HG03280 (cell line): ENCODE results near the gene VASH2.
"Not testable (repeated sequence)": the region's sequence is repeated elsewhere in the genome, so short reads cannot be mapped to it uniquely, and the experiment has no call there.

Experiments
- ATAC-seq: cut with Tn5 transposase; IDR thresholded peaks from one replicate; pipeline ENCODE4 v1.9.1; 2021; ENCODE audit warnings: mild to moderate bottlenecking, moderate library complexity; ENCODE audit not compliant: unreplicated experiment

The VASH2 gene

DNA sequence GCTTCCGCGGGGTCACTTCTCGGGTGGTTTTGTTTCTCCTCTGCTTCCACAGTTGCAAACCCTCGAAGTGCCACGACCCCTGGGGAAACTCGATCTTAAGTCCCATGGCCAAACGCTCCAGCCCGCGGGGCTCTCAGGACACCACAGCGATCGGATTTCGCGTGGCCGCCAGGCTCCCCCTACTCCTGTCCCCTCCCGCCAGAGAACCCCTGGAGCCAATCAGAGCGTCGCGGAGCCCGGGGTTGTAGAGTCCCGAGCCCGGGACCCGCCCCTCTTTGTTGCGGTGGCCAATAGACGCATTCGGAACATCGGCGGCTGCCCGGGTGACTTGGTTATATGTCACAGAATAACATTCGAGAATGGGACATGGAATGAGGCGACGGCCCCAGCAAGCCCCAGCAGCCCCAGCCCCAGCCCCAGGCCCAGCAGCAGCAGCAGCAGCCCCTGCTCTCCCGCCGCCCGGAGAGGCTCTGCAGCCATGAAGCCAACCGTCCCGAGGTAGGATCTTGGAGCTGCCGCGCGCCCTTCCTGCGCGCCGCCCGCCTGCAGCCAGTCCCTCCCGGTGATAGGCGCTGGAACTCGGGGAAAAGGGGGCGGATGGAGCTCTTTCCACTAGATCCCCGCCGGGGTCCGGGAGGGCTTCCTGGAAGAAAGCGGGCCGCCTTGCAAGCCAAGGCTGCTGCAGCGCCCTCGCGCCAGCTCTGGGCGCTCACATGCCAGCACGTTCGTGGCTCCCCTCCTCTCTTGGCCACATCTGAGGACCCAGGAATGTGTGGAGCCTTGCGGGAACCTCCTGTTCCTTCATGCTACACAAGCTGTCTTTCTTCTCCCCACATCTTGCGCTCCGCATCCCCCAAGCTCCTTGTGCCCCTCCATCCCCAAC is at the start of gene VASH2:
Gene VASH2 (plus strand): TSS at position 299 of the 883 bp plus-strand sequence. CDS start 1,002 bp downstream, outside the sequence.
- ATAC-seq = peak; percentile 98

DNA sequence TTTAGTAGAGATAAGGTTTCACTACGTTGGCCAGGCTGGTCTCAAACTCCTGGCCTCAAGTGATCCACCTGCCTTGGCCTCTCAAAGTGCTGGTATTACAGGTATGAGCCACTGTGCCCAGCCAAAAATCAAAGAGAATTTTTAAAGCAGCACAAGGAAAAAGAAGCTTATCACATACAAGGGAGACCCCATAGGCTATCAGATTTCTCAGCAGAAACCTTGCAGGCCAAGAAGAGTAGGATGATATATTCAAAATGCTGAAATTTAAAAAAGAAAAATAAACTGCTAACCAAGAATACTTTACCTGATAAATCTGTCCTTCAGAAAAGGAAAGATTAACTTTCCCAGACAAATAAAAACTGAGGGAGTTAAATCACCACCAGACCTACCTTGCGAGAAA is 49.1 kb upstream of the VASH2 start:
- ATAC-seq = no peak

DNA sequence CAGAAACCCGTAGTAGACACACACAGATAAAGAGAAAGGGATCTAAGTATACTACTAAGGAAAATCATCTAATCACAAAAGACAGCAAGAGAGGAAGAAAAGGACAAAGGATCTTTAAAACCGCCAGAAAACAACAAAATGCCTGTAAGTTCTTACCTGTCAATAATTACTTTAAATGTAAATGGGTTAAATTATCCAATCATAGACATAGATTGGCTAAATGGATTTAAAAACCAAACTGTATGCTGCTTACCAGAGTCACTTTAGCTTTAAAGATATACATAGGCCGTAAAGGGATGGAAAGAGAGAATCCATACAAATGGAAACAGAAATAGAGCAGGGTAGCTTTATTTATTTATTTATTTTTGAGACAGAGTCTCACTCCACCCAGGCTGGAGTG is 48.3 kb upstream of the VASH2 start:
- ATAC-seq = no peak

DNA sequence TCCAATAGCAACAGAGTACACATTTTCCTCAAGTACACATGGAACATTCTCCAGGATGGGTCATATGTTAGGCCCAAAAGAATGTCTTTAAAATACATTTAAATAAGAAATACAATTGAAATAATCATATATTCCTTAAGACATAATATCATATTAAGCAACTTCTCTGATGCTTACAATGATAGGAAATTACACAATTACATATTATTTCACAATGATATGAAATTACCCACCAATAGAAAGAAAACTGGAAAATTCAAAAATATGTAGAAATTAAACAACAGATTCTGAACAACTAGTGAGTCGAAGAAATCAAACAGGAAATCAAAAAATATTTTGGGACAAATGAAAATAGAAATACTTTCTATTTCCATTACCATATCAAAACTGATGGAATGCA is 46.7 kb upstream of the VASH2 start:
- ATAC-seq = no peak

DNA sequence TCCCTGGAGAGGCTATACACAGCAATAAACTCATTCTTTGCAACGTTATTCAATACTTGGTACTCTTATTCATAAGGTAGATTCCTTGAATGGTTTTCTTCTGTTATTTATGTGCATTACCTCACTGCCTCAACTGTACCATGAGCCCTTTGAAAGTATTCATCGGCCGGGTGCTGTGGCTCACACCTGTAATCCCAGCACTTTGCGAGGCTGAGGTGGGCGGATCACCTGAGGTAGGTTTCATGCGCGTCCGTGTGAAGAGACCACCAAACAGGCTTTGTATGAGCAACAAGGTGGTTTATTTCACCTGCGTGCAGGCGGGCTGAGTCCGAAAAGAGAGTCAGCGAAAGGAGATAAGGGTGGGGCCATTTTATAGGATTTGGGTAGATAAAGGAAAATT is 42.3 kb upstream of the VASH2 start:
- not testable (repeated sequence) for ATAC-seq

DNA sequence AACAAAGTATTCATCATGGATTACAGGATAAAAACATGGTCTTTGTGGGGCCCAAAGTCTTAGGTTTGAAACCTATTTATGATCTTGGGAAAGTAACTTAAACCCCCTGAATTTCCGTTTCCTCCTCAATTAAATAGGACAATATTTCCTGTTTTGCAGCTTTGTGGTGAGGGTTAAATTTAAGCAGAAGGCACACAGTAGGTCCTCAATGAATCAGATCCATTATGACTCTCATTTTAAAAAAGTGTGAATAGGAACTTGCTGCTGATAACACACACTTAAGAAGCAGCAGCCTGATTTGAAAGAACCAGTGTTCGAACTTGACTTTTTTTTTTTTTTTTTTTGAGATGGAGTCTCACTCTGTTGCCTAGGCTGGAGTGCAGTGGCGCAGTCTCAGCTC is 41.4 kb upstream of the VASH2 start:
- ATAC-seq = no peak

DNA sequence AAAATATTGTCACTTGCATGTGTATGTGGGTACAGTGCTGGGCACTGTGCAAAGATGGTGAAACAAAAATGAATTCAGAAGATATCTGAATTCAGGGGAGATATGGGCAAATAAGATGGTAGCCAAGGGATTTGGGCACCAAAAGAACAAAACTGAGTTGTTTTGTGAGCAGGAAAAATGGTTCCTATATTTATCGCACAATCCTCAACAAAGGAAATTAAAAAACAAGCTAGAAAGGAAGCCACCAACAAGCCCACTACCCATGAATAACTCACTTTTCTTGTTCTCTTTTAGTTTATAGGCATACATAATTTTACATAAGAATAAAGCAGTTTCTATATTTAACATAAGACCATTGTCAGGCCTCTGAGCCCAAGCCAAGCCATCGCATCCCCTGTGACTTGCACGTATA is 40.7 kb upstream of the VASH2 start:
- no peak for ATAC-seq

DNA sequence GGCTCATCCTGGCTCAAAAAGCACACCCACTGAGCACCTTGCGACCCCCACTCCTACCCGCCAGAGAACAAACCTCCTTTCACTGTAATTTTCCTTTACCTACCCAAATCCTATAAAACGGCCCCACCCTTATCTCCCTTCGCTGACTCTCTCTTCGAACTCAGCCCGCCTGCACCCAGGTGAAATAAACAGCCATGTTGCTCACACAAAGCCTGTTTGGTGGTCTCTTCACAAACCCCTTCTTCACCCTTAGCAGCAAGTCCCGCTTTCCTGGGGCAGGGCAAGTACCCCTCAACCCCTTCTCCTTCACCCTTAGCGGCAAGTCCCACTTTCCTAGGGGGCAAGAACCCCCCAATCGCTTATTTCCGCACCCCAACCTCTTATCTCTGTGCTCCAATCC is 40.1 kb upstream of the VASH2 start:
- not testable (repeated sequence) for ATAC-seq

DNA sequence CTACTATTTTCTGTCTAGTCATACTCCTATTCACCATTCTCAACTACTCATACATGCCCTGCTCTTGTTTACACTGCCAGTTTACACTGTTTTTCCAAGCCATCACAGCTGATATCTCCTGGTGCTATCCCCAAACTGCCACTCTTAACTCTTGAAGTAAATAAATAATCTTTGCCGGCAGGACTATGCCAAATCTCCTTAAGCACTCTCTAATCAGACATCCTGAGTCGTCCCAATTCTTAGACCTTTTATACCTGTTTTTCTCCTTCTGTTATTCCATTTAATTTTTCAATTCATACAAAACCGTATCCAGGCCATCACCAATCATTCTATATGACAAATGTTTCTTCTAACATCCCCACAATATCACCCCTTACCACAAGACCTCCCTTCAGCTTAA is 36.7 kb upstream of the VASH2 start:
- ATAC-seq = not testable (repeated sequence)

DNA sequence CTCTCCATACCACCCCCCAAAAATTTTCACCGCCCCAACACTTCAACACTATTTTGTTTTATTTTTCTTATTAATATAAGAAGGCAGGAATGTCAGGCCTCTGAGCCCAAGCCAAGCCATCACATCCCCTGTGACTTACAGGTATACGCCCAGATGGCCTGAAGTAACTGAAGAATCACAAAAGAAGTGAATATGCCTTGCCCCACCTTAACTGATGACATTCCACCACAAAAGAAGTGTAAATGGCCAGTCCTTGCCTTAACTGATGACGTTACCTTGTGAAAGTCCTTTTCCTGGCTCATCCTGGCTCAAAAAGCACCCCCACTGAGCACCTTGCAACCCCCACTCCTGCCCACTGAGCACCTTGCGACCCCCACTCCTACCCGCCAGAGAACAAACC is 36.2 kb upstream of the VASH2 start:
- ATAC-seq = not testable (repeated sequence)

DNA sequence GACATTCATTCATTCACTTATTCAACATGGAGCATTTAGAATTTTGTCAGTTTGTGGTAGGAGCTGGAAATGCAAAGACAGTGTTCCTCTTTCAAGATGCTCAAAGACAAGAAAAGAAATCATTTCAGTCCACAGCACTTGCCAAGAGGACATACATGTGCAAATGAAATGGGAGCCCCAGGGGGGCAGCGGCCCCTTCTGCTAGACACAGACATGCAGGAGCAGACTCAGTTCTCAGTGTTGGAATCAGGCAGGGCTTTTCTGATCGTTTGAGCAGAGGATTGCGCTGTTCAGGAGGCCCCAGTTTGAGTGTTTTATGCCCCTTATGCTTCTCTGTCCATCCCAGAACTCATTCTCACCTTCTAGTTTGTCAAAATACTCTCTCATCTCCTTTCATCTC is 35.6 kb upstream of the VASH2 start:
- ATAC-seq = no peak

DNA sequence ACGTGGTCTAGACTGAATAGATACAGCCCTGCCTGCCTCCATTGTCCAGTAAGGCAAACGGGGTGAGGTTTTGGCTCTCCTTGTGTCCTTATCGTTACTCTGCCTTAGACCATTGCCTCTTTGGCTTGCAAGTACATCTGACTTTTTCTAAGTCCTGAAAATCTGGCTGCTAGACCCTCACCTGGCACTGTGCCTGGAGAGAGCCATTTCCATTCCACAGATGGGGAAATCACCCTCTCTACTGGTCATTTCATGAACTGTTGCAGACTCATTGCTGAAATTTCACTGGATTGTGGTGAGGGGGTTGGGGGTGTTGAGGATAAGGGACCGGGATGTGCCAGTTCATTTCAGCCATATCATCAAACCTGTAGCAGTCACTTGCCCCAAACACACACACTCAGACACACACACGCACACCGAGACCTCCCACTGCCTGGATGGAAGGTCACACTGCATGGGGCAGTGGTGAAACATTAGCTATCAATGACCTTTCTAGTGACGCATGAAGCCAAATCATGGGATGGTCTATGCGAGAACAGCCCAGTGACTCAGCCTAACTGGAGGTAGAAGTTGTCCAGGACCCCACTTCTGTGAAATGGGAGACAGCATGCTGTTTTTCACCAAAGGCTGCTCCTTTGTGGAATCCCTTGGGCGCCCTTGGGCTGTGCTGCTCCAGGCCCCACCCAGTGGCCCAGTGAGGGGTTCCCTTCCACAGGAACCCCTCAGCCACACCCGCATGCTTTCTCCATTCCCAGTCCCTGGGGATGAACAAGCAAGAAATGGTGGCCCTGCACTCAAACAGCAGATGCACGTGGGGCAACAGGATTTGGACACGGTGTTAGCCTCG is 34.9 kb upstream of the VASH2 start:
- ATAC-seq = no peak

DNA sequence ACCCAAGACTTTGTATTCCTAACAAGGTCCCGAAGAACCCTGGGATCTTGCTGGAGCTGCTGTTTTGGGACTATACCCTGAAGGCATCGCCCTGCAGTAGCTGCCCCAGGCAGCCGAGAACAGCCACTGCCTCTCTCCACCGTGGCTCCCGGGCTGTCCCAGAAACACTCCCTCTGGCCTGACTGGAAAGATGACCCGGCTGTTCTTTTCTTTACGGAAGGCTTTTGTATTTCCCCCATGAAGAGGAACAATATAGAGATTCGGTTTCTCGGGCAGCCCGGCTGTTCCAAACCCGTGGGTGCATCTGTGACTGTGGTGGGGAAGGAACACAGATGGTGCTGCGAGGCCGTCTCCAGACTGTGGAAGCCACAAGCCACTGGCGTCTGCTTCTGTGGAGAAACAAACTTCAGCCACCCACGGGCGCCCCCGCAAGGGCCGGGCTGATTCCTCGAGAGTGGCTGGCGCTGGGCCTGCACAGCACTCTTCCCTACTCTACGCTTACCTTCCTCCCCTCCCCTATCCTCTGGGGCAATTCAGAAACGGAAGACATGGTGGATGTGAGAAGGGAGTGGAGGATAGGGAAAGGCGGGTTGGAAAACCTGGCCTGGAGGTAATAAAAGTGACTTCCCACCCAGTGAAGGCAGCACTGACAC is 33.7 kb upstream of the VASH2 start:
- ATAC-seq = no peak

DNA sequence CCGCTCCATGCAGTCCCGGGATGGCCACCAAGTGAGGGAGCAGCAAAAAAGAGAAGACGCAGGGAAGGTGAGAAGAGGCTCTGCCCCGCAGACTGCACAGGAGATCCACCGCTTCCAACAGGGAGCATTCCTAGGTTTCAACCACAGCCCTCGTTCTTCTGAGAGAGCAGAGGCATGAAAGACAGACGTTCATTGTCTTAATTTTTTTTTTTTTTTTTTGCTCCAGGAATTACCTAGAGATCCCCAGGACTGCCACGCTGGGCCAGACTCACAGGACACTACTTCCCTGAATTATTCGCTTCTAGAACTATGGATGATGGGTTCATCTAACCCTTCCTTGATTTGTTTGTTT is 33.2 kb upstream of the VASH2 start:
- no peak for ATAC-seq

DNA sequence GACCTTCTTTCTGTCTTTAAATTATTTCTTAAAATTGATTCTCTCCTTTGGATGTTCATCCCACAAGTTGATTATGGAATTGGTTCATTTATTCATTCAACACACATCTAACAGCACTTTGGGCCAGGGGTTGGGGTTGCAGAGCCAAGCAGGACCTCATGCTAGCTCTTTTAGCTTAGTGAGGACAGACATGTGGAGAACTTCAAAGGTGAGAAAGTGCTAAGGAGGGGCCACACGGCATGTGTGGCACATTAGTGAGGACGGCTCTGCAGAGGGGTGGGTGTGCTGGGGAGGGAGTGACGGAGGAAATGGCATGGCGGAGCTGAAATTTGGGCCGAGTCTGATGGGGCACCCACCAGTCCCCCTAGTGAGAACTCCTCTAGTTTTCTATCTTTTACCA is 32.5 kb upstream of the VASH2 start:
- no peak for ATAC-seq

DNA sequence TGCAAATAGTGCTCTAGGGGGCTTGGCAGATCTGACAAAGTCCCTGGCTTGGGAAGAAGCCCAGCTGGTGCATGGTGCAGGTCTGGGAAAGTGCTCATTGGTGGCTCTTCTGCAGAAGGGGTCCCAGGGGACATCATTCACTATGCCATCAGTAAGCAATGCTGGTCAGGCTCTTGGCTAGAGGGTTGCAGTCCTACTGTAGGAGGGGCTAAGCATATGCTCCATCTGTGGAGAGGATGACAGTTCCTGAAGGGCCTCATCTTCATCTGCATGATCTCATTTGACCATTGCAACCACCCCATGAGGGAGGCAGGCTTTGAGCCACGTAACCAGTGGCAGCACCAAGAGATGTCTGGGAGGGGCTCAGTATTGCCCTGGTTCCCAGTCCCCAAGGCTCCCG is 31.5 kb upstream of the VASH2 start:
- ATAC-seq = no peak

DNA sequence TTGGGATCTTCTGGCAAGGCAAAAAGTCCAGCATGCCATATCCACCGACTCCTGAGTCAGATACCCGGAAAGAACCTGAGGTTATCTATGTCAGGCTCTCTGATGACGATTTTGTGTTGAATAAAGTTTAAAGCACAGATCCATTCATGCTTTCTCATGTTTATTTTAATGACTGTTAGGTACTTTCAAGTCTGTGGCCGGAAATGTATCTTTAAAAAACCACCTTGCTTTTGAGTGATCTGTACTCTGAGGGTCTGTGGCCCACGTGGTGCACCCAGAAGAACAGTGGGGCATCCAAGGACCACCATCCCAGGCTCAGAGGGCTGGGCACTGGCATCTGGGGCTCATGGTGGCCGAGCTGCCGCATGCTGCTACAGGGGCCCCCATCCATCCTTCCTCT is 30.1 kb upstream of the VASH2 start:
- ATAC-seq = no peak

DNA sequence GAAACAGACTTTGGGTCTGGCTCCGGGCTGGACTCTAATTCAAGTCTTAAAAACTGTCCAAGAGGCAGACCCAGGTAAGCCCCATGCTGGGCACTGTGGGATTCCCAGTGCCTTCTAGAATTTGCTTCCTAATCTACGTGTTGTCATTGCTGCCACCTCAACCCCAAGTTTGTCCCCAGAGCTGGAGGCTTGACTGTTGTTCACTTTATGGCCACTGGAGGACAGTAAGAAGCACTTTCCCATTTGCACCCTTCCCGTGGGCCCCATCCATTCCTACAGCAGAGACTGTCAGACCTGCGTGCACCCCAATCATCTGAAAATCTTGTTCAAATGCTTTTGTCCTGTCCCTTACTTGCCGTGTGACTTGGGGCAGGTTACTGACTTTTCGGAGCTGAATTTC is 29.4 kb upstream of the VASH2 start:
- no peak for ATAC-seq

DNA sequence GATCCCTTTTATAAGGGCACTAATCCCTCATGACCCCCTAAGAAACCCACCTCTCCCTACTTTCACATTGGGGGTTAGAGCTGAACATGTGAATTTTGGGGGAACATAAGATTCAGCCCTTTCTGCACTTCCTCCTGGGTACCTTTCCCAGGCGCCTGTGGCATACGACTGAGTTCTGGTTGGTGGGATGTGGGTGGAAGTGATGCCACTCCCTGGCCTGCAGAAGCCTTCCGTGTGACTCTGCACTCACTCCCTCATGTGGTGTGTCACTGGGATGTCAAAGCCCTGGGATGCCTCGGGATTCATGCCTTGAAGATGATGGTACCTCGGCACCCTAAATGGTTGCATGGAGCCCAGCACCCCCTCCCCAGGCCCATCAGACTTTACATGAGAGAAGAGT is 28.3 kb upstream of the VASH2 start:
- ATAC-seq = no peak

DNA sequence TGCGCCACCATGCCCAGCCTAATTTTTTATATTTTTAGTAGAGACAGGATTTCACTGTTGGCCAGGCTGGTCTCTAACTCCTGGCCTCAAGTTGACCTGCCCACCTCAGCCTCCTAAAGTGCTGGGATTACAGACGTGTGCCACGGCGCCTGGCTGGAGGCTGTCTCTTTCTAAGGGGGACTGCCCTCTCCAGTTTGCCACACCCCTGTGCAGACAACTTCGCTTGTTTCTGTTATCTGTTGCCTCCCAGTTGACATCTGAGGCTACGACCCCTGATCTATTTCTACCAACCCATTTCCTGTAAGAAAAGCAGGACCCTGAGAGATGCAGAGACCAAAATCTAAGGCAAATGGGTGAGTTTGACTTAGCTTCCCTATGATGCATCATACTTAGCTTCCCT is 24.0 kb upstream of the VASH2 start:
- no peak for ATAC-seq
